DOHH2 (cell line): ENCODE measurements around the gene ZSCAN16.
A peak's percentile ranks its signal among the peaks of the same experiment; 100 is the strongest.

ENCODE experiments used
- H3F3A ChIP-seq: fragments of 200-600 bp; sonication (generic), shearing (Covaris generic); 2 replicates; pipeline ENCODE4 v1.6.0; 2016; ENCODE audit warnings: antibody characterized with exemption, mild to moderate bottlenecking; ENCODE audit not compliant: control insufficient read depth, insufficient read depth
- H3K27ac ChIP-seq: fragments of 200-600 bp; sonication (generic); 2 replicates; pipeline ENCODE4 v1.5.1; 2014; ENCODE audit warnings: low read depth, mild to moderate bottlenecking, low read length, moderate library complexity
- H3K27me3 ChIP-seq: fragments of 200-600 bp; sonication (generic); 2 replicates; pipeline ENCODE4 v1.6.1; 2014; ENCODE audit warnings: mild to moderate bottlenecking, low read length, mixed read lengths; ENCODE audit not compliant: control insufficient read depth
- H3K36me3 ChIP-seq: fragments of 200-600 bp; sonication (generic); 2 replicates; pipeline ENCODE4 v1.6.1; 2014; ENCODE audit warnings: mild to moderate bottlenecking, low read length, moderate library complexity, mixed read lengths; ENCODE audit not compliant: control insufficient read depth
- H3K4me1 ChIP-seq: fragments of 200-600 bp; sonication (generic); 2 replicates; pipeline ENCODE4 v1.6.1; 2014; ENCODE audit warnings: mild to moderate bottlenecking, low read length, mixed read lengths; ENCODE audit not compliant: control insufficient read depth
- H3K4me2 ChIP-seq: fragments of 200-600 bp; sonication (generic); 2 replicates; pipeline ENCODE4 v1.6.0; 2014; ENCODE audit warnings: mild to moderate bottlenecking, low read length, moderate library complexity
- H3K4me3 ChIP-seq: fragments of 200-600 bp; sonication (generic); 2 replicates; pipeline ENCODE4 v1.5.1; 2014; ENCODE audit warnings: mild to moderate bottlenecking, low read length, mixed read lengths
- H3K79me2 ChIP-seq: fragments of 200-600 bp; sonication (generic); 2 replicates; pipeline ENCODE4 v1.6.1; 2014; ENCODE audit warnings: mild to moderate bottlenecking, low read length, mixed read lengths; ENCODE audit not compliant: control insufficient read depth
- H3K9me2 ChIP-seq: fragments of 200-600 bp; sonication (generic); replicated peaks from 2 replicates; pipeline ENCODE4 v1.6.1; 2014; ENCODE audit warnings: mild to moderate bottlenecking, low read length, mixed read lengths; ENCODE audit not compliant: control insufficient read depth
- H3K9me3 ChIP-seq: fragments of 200-600 bp; sonication (generic); 2 replicates; pipeline ENCODE4 v1.6.1; 2014; ENCODE audit warnings: antibody characterized with exemption, low read length, mixed read lengths; ENCODE audit not compliant: control insufficient read depth, insufficient read depth
- H4K20me1 ChIP-seq: fragments of 200-600 bp; sonication (generic); 2 replicates; pipeline ENCODE4 v1.6.0; 2014; ENCODE audit warnings: low read depth, mild to moderate bottlenecking, antibody characterized with exemption, low read length, moderate library complexity; ENCODE audit not compliant: control insufficient read depth, insufficient read depth
- CTCF ChIP-seq: fragments of 200-600 bp; sonication (generic); IDR thresholded peaks from one replicate; pipeline ENCODE4 v1.5.1; 2014; ENCODE audit warnings: antibody characterized with exemption, mild to moderate bottlenecking, low read depth, low read length; ENCODE audit not compliant: poor library complexity, severe bottlenecking
- EZH2phosphoT487 ChIP-seq: fragments of 200-600 bp; sonication (generic); IDR thresholded peaks from 2 replicates; pipeline ENCODE4 v1.6.1; 2017; ENCODE audit warnings: borderline replicate concordance, mild to moderate bottlenecking, antibody characterized with exemption, low read length, moderate library complexity, mixed read lengths

Gene ZSCAN16

DNA sequence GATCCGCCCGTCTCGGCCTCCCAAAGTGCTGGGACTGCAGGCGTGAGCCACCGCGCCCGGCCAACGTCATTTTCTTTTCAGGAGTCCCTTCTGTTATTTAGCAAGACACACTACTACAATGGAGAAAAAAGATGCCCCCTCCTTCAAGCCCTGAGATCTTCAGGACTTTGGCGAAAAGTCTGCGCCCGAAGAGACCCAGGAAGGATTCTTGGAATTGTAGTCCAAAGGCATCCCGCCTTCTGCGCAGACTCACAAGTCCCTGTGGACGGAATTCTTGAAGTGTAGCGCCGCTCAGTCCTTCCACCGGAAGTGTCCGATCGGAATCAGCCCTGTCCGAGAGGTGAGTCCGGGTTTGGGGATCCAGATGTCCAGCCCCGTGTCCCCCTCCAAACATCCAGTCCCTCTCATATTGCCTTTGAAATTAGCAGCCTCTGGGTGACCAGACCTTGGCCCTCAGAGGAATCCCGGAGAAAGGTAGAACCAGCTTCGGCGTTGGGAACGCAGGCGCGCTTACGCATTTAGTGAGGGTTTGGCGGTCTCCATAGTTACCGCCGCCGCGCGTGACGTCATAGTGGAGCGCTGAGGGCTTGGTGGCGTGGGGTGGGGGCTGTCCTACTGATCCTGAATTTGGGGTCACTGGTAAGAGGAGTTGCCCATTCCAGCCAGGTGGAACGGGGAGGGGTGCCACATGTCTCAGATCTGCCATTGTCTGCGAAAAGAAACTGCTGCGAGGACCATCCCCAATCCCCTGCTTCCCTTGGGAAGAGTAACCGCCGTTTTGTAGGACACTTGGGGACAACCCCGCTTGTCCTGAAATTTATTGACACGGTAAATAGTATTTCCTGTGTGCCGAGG is 43.6 kb upstream of the ZSCAN16 start:
- peaks cover 19% of the 10 kb centered on the region for H3K4me1 ChIP-seq
- H3K9me3 ChIP-seq = no peaks in the 10 kb centered on the region
- H3K9me2 ChIP-seq = no peaks in the 10 kb centered on the region
- H3K79me2 ChIP-seq = peaks cover 21% of the 10 kb centered on the region
- peak overlapping the region; percentile 98 for H3K4me2 ChIP-seq
- H3F3A ChIP-seq = peaks cover 4% of the 10 kb centered on the region; the same call in 1 of the 2 replicates
- no peaks in the 10 kb centered on the region for H3K27me3 ChIP-seq
- peak overlapping the region; percentile 69 for H3K27ac ChIP-seq
- no peak for TF ChIP-seq EZH2phosphoT487
- no peak for TF ChIP-seq CTCF
- peaks cover 29% of the 10 kb centered on the region for H3K36me3 ChIP-seq
- H4K20me1 ChIP-seq = no peaks in the 10 kb centered on the region
- peak overlapping the region; percentile 98 for H3K4me3 ChIP-seq

DNA sequence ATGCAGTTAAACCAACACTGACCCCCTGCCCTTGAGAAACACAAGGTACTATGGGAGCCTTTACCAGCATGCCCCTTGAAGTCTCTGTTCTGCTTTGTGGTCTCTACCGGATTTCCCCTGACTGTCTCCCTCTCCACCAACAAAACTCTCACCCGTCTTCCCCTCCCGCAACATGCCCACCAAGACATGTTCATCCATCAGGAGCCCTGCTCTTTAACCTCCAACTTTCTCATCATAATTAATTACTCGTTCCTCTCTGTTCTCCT is 43.0 kb upstream of the ZSCAN16 start:
- Histone ChIP-seq H3K9me2 (no peaks in the 10 kb centered on the region), H3K4me1 (peaks cover 19% of the 10 kb centered on the region), H3K9me3 (no peaks in the 10 kb centered on the region), H3F3A (peaks cover 4% of the 10 kb centered on the region; the same call in 1 of the 2 replicates), H4K20me1 (no peaks in the 10 kb centered on the region), H3K27ac (peak overlapping the region; percentile 69), H3K79me2 (peaks cover 21% of the 10 kb centered on the region), H3K4me3 (peak overlapping the region; percentile 98), H3K27me3 (no peaks in the 10 kb centered on the region), H3K36me3 (peaks cover 35% of the 10 kb centered on the region), H3K4me2 (peak overlapping the region; percentile 98)
- TF ChIP-seq EZH2phosphoT487 = no peak
- no peak for TF ChIP-seq CTCF

- Histone ChIP-seq H3K27ac (no peak overlapping the region), H3K4me3 (no peak overlapping the region), H3K9me3 (peaks cover 5% of the 10 kb centered on the region; the same call in 1 of the 2 replicates), H4K20me1 (no peaks in the 10 kb centered on the region), H3F3A (peaks cover 4% of the 10 kb centered on the region; the same call in 1 of the 2 replicates), H3K79me2 (peaks cover 21% of the 10 kb centered on the region), H3K36me3 (peaks cover 49% of the 10 kb centered on the region), H3K27me3 (no peaks in the 10 kb centered on the region), H3K9me2 (no peaks in the 10 kb centered on the region), H3K4me1 (peaks cover 19% of the 10 kb centered on the region), H3K4me2 (no peak overlapping the region)
- TF ChIP-seq EZH2phosphoT487 (no peak), CTCF (no peak)
Measured at GRCh38 chr6:28082939-28083338, 41.5 kb upstream of the ZSCAN16 start.
